NCI-H146 treated with DMSO at 0.1 percent for 48 hours (cell line): ENCODE data around the gene NKAIN1.
A peak's percentile ranks its signal among the peaks of the same experiment; 100 is the strongest.

ENCODE experiments used
- DNase-seq: peaks from one replicate; lab custom pipeline; 2025; ENCODE audit not compliant: unreplicated experiment; lab: John Stamatoyannopoulos, UW

NKAIN1 gene

DNA sequence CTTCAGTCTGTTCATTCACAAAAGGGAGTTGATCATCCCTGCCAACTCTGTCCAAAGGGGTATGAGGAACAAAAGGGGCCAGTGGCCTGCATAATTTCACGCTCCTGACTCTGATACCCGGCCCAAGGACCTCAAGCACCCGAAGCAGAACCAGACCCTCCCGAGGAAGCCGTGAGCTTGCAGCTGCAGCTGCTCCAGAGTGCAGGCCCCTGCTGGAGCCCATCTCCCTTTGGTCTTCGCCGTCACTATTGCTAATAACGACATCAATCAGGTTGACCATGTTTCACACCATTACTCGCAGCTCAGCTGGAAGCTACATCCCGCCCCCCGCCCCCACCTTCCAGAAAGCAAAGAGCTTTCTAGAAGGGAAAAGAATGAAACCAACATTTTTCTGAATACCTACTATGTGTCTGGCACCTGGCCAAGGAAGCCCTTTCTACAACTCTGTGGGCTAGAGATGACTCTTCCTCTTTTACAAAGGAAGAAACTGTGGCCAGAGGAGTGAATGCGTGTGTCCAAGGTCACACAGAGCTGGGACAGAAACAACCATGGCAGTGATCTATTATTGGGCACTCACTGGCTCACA is 5.5 kb downstream of the NKAIN1 start:
- DNase-seq: no peak

DNA sequence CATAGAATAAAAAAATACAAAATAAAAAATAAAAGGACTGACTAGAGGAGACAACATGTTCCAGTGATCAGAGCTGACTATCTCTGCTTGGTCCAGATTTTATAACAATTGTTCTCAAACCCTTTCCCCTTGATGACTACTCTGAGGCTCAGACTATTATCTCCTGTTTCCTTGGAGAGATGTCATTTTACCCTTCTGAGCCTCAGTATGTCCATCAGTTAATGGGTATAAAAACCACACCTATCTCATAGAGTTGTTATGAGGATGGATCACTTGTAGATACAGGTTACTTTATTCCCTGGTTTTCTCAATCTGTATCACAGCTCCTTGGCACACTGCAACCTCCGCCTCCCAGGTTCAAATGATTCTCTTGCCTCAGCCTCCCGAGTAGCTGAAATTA is 7.0 kb downstream of the NKAIN1 start:
- DNase-seq: no peak

- DNase-seq: no peak
Measured at GRCh38 chr1:31231802-31232201, 7.9 kb downstream of the NKAIN1 start.

GRCh38 chr1:31230378-31230777 is 9.3 kb downstream of the NKAIN1 start:
- DNase-seq: no peak

DNA sequence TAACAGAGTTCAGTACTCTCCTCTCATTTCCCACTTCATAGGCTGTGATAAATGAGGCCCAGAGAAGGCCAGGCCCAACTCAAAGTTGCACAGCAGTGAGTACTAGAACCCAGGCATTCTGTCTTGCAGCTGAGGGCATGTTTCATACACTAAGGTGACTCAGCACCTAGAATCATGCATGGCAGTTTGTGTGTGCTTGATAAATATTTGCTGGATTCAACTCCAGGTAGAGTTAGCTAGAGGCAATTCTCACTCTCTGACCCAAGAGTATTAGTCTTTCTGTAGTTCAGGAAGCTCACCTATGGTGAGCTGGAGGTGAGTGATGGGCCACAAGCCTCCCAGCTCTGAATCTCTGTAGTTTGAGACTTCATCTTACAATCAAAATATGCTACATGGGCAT is 10.7 kb downstream of the NKAIN1 start:
- DNase-seq: no peak

DNA sequence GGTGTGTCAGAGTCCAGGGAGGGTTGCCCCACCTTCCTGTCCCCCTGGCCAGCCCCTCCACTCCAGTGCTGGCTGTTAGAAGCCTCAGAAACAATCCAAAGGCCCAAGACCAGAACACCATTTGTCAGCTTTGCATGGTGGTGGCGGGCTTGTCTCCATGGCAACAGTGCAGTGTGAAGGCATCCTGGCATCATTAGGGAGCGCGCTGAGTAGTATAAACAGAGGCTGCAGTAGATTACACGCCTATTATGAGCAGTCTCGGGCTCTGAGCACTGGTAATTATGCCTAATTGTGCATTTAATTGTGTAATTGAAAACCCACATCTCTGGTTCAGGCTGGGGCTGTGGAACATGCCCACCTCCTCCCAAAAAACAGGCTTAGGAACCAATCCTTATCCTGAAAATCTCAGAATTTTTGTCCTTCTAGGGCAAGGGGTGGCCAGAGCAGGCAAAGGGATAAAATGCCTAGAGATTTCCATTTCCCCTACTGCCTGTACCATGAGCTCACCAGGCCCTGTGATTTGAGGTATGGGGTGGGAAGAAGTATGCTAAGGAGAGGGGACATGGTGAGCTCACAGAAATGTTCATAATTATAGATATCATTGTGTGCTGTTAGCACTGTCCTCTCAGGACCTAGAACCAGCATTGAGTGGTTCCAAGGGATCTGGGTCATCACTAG is 11.7 kb downstream of the NKAIN1 start:
- peak; percentile 41 for DNase-seq

GRCh38 chr1:31224068-31224467 is 15.6 kb downstream of the NKAIN1 start:
- no peak for DNase-seq

- DNase-seq: no peak
Measured at GRCh38 chr1:31222176-31222575, 17.5 kb downstream of the NKAIN1 start.

- DNase-seq: no peak
Measured at GRCh38 chr1:31221072-31221471, 18.6 kb downstream of the NKAIN1 start.

GRCh38 chr1:31219489-31219888 is 20.2 kb downstream of the NKAIN1 start:
- DNase-seq: no peak

DNA sequence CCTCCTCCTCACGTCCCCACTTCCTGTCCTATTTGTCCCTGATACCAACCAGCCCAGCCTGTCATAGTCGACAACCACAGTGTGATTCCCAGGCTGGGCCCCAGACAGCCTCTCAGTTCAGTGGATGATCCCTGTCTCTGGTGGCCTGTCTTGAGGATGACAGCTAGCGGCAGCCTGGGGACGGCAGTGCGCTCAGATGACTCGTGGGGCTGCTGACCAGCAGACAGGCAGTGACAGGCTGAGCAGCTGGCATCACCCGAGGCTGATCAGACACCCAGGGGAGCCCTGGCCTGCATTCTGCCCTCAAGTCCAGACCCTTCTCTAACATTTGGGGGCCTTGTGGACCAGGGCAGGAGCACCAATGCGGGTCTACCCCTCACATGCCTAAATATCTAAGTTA is 21.0 kb downstream of the NKAIN1 start:
- DNase-seq: no peak

GRCh38 chr1:31216016-31216415 is 23.7 kb downstream of the NKAIN1 start:
- DNase-seq: peak; percentile 15

GRCh38 chr1:31215065-31215570 is 24.6 kb downstream of the NKAIN1 start:
- no peak for DNase-seq

DNA sequence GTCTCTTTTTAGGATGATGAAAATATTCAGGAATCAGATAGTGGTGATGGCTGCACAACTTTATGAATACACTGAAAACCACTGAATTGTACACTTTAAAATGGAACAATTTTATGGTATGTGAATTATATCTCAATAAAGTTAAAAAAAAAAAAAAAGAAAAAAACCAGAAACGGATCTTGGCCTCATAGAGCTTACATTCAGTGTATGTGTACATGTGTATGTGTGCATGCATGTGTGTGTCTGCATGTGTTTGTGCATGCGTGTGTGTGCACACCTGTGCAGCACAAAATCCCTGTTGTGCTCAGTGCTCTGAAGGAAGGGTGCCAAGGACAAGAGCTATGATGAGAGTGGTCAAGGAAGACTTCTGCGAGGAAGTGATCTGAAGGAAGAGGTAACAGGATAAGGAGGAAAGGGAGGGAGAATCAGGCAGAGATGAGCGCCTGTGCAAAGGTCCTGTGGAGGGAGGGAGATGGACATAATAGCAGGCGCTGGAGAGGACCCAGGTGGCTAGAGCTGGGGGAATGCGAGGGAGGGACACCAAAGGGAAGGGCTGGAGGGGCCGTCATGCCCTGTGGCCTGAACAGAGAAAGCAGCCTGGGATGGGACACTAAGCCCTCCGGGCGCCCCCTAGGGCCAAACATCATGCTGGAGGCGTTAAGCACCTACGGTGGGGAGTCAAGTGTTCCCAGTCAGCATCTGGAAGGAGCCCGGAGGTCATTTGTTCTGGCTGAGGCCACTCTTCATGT is 25.2 kb downstream of the NKAIN1 start:
- DNase-seq: no peak

DNA sequence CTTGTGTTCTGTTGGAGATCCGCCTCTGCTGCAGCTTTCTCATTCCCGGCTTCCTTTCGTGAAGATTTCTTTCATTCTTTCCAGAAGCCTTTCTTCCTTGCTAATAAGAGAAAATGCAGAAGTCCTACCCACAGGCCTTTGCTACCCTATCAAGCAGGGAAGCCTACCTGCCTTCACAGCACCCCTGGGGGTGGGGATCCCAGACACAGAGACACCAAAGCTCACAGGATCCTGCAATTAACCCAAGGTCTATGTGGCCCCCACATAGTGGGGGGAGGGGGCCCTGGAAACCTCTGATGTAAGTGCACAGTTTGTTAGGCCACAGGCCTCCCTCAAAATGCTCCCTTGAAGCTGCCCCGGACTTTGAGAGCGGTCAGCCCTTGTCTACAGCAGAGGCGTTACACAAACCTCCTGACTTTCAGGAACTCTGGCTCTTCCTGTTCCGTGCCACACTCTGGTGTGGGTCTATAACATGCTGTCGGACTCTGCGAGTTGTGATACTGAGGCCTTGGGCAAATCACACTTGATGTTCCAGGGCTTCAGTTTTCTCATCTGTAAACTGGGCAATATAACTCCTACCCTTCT is 31.2 kb downstream of the NKAIN1 start:
- no peak for DNase-seq

- no peak for DNase-seq
Measured at GRCh38 chr1:31207569-31207968, 32.1 kb downstream of the NKAIN1 start.

DNA sequence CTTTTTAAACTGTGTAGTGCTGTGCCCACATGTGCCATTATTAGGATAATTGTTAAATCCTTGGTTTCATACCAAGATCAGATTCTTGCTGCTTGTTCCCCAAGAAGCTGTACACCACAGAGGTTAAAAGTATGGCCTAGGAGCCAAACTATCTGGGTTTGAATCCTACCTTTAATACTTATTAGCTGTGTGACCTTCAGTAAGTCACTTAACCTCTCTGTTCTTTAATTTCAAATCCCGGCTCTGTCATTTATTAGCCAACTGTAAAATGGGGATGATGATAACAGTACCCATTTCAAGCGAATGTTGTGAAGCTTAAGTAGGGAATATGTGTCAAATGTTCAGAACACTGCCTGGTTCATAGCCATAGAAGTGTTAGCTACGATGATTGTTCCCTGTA is 32.6 kb downstream of the NKAIN1 start:
- no peak for DNase-seq

DNA sequence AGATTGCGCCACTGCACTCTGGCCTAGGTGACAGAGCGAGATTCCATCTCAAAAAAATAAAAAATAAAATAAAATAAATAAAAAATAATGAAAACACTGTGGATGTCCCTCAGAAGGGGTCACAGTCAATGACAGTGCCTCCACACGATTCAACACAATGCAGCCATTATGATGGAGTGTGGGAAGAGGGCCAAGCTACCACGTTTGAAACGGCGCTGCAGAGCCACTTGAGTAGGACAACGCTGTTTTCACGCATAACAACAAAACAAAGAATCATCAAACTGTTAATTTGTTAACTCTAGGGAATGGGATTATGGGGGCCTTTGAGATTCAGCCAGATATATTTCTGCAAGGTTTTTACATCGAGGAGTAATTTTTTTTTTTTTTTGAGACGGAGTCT is 36.5 kb downstream of the NKAIN1 start:
- no peak for DNase-seq

DNA sequence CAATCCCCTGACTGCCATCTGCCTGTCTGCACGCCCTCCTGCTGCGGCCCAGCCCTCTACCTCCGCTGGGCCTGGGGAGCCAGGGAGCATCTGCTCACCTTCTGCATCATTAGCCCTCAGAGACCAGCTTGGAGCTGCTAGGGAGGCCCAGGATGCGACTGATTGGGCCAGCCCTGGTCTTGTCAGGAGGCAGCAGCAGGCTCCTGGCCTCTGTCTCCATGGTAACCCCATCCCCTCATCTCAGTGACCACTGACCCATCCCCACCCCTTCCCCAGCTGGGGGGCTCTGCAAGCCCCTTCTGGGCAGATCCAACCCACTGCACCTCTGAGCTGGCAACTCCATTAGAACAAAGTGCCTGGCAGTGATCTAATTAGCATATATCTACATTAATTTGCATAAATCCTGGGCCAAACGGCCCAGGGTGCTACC is 37.7 kb downstream of the NKAIN1 start:
- DNase-seq: no peak

DNA sequence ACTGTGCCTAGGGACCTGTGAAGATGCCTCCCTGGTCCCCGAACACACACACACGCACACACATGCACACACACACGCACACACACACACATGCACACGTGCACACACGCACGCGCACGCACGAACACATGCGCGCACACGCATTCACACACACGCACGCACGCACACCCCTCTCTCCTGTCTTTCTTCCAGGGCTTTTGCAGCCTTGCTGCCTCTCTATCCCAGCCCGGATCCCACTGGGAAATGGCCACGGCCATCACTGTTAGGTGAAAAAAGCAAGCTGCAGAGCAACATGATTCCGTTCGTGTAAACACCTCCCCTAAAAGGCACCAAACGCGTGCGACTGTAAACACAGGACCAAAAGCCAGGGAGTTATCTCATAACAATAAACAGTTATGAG is 39.7 kb downstream of the NKAIN1 start:
- no peak for DNase-seq

GRCh38 chr1:31199236-31199790 is 40.4 kb downstream of the NKAIN1 start:
- no peak for DNase-seq
